Stimulated activated effector memory CD8-positive, alpha-beta T cell treated with anti-CD3 and anti-CD28 coated beads, Interleukin-12 subunit alpha, Interleukin-12 subunit beta, amount 100 ng/mL, for 72 hours (primary cell): ENCODE data around the gene PPP2R3C.
"Not testable (repeated sequence)": the region's sequence is repeated elsewhere in the genome, so short reads cannot be mapped to it uniquely, and the experiment has no call there.

ENCODE experiments used
- ATAC-seq: fragments of 150-1000 bp; cut with Tn5 transposase; 2 replicates; pipeline ENCODE4 v1.10.0; 2021
- DNase-seq, 2 donors: peaks; one replicate each; pipeline ENCODE4 v3.0.0; 2021 to 2022; ENCODE audit warnings: low spot score in 2 of 2
- H3K27ac Mint-ChIP-seq: one replicate; pipeline ENCODE4 v1.8.0; 2022; ENCODE audit warnings: mild to moderate bottlenecking, mixed read lengths
- H3K36me3 Mint-ChIP-seq: one replicate; pipeline ENCODE4 v1.8.0; 2022; ENCODE audit warnings: mild to moderate bottlenecking, mixed read lengths
- H3K4me1 Mint-ChIP-seq: one replicate; pipeline ENCODE4 v1.8.0; 2022; ENCODE audit warnings: mixed read lengths
- H3K4me3 Mint-ChIP-seq: one replicate; pipeline ENCODE4 v1.8.0; 2022; ENCODE audit warnings: mild to moderate bottlenecking, mixed read lengths
- H3K9me3 Mint-ChIP-seq: one replicate; pipeline ENCODE4 v1.8.0; 2022; ENCODE audit warnings: mixed read lengths

The PPP2R3C gene

DNA sequence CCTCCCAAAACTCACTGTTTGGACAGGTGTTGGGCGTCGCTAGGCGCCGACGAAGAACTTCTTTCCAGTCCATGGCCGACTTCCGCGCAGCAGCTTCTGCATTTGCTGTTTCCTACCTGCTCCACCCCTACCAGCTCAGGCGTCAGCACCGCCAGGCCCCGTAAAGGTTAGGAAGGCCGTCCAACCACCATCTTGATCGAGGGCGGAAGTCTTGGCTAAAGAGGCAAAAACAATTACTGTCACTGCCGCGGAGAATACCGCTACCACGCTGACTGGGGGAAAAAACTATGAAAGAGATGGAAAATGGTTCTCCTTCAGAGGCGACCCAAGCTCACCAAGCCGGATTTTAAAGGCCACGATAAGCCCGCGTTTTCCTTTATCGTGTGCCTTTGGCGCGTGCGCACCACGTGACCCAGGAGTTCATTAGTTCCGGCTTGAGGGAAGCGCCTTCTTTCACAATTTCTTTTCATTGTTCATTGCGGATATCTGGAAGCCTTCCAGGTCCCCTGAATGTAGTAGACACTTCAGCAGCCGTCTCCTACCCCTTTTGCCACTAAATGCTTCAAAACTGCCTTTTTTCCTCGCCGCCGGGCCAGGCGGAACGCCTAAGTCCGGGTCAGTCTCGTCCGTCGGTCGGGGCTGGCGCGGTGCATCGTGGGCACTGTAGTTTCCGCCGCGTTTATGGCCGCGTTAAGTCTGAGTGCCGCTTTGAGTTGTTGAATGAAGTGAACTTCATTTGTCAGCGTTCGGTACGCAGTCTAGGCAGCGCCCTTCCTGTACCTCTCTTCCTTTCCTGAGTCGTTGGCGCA is at the start of gene PPP2R3C, which contains the start of gene PRORP:
Gene PPP2R3C (minus strand): TSS at position 104 of the 809 bp plus-strand sequence. CDS start 31 bp downstream, at position 73.
Gene PRORP (plus strand): TSS at position 666 of the 809 bp plus-strand sequence. CDS start 694 bp downstream, outside the sequence.
- peak within 1 kb of the TSS; percentile 86 for H3K4me3 Mint-ChIP-seq
- no peaks in the 10 kb centered on the region for H3K9me3 Mint-ChIP-seq
- peaks cover 62% of the 10 kb centered on the region for H3K4me1 Mint-ChIP-seq
- DNase-seq = peak; percentile 78 to 93
- peak within 1 kb of the TSS; percentile 99 for H3K27ac Mint-ChIP-seq
- peak; percentile 92 for ATAC-seq
- H3K36me3 Mint-ChIP-seq = peaks cover 60% of the 10 kb centered on the region

DNA sequence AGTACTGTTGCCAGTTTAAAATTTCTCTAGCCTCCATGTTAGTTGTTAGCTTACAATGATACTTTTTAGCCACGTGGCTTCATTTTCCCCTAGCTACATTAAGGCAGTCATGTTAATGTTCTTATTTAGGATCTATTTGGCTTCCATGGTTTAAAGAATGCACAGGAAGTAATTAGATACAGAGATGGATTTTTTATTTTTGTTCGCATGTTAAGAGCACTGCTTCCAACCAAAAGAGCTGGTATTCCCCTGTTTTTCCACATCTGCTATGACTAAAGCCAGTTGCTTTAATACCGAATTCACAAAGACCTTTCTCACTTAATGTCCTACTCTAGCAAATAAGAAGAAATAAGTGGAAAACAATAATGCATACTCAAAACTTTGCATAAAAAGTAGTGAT is 45.7 kb upstream of the PPP2R3C start:
- no peak overlapping the region for H3K4me3 Mint-ChIP-seq
- H3K27ac Mint-ChIP-seq = no peak overlapping the region
- H3K4me1 Mint-ChIP-seq = peaks cover 24% of the 10 kb centered on the region
- DNase-seq (no peak), ATAC-seq (no peak)
- peaks cover 5% of the 10 kb centered on the region for H3K36me3 Mint-ChIP-seq
- peaks cover 5% of the 10 kb centered on the region for H3K9me3 Mint-ChIP-seq

DNA sequence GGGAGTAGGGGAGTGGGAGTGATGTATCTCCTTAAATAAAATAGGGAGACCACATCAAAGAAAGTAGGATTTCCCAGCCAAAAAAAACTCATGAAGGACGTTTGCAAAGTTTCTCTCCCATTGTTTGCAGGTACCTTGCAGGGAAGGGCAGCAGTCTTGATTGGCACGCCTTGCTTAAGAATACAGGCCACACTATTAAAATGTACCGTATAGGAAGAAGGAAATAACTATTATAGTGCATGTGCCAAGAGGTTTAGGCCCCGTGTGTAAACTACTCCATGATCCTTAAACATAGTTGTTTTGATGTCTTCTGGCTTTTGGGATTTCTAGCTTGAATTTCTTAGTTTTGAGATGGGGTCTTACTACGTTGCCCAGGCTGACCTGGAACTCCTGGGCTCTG is 43.1 kb upstream of the PPP2R3C start:
- DNase-seq (no peak), ATAC-seq (no peak)
- peaks cover 46% of the 10 kb centered on the region for H3K4me1 Mint-ChIP-seq
- H3K36me3 Mint-ChIP-seq = peaks cover 11% of the 10 kb centered on the region
- no peak overlapping the region for H3K27ac Mint-ChIP-seq
- no peak overlapping the region for H3K4me3 Mint-ChIP-seq
- peaks cover 5% of the 10 kb centered on the region for H3K9me3 Mint-ChIP-seq

DNA sequence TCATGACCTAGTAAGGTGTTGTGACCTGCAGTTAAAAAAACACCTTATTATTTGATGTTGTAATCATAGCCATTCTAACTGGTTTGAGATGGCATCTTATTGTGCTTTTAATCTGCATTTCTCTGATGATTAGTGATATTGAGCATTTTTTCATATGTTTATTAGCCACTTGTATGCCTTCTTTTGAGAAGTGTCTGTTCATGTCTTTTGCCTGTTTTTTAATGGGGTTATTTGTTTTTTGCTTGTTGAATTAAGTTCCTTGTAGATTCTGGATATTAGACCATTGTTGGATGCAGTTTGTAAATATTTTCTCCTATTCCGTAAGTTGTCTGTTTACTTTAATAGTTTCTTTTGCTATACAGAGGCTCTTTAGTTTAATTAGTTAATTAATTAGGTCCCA is 41.6 kb upstream of the PPP2R3C start:
- peaks cover 15% of the 10 kb centered on the region for H3K36me3 Mint-ChIP-seq
- H3K9me3 Mint-ChIP-seq = no peaks in the 10 kb centered on the region
- DNase-seq (no peak), ATAC-seq (no peak)
- H3K4me3 Mint-ChIP-seq = no peak overlapping the region
- peaks cover 48% of the 10 kb centered on the region for H3K4me1 Mint-ChIP-seq
- H3K27ac Mint-ChIP-seq = no peak overlapping the region

DNA sequence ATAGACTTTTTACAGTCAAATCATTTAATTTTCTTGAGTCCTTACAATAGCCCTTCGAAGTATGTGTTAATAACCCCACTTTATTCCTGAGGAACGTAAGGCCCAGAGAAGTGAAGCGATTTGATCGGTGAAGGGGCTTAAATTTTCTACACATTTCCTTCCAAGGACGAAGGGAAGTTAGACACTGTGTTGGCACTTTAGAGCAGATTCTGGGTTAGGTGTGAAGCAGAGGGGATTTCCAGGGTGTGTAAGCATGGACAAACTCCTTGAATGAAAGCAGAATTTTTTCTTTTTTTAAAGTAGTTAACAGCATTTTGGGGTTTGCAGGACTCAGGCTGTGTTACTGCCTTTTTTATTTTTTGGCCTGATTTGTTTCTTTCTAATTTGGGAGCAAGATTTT is 39.4 kb upstream of the PPP2R3C start:
- ATAC-seq = peak; percentile 90
- peaks cover 58% of the 10 kb centered on the region for H3K4me1 Mint-ChIP-seq
- H3K27ac Mint-ChIP-seq = peak overlapping the region; percentile 83

DNA sequence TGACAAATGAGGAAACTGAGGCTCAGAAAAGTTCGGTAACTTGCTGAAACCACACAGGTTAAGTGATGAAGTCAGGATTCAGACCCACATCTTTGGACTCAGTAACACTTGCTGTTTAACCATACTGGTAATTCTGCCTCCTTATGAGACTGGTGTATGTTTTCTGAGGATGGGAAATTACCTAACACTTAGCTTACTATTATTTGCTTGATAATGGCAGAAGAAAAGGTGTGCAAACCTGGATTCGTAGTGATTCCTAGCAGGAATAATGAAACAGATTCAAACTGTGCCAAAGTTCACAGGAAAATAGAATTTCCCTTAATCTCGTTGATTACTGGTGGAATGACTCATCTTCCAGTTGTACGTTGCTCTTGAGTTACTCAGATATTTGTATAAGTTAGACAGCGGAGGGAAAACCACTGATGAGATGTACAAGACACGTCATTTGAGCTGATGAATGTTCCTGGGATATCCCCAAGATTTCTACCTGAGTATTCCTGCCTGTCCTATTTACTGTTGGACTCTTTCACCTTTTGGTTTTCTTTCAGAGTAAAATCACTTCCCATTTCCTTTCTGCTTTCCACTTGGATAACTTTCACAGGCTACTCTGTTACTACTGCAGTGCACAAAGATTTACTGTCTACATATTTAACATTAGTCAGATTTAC is 38.1 kb upstream of the PPP2R3C start:
- ATAC-seq = peak; percentile 92
- H3K9me3 Mint-ChIP-seq = no peaks in the 10 kb centered on the region
- peak overlapping the region; percentile 30 for H3K4me3 Mint-ChIP-seq
- peaks cover 15% of the 10 kb centered on the region for H3K36me3 Mint-ChIP-seq
- peak overlapping the region; percentile 83 for H3K27ac Mint-ChIP-seq
- DNase-seq = no peak
- H3K4me1 Mint-ChIP-seq = peaks cover 58% of the 10 kb centered on the region

More for the DNA sequence above, 39.4 kb upstream of the PPP2R3C start:
- peaks cover 15% of the 10 kb centered on the region for H3K36me3 Mint-ChIP-seq
- no peaks in the 10 kb centered on the region for H3K9me3 Mint-ChIP-seq
- peak; percentile 14 to 57 for DNase-seq
- H3K4me3 Mint-ChIP-seq = peak overlapping the region; percentile 30

DNA sequence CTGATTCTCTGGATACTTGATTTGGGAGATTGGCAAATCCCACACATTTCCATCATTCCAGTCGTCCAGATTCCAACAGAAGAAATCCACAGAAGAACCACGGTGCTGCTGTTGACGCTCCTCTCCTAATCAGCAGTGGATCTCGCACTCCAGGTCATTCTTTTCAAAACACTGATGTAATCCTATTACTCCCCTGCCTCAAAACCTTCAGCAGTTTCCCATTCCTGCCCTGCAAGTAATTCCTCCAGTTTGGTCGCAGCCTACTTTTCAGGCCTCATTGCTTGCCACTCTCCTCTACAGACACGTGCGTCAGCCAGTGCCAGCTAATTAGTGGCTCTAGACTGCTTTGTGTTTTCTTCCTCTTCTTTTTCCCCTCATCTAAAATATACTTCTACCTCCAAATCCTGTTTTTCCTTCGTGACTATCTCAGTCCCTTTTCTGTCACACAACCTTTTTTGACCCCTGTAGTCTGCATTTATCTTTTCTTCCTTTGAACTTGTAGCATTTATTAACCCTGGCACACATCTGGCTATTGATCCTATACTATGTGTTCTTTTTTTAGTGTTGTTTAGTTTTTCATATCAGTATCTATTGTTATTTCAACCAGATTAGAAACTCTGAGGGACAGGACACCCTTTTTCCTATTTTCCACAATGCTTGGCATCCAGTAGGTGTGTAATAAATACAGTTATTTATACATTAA is 37.3 kb upstream of the PPP2R3C start:
- Mint-ChIP-seq H3K9me3 (no peaks in the 10 kb centered on the region), H3K27ac (peak overlapping the region; percentile 83), H3K4me3 (no peak overlapping the region), H3K36me3 (peaks cover 15% of the 10 kb centered on the region), H3K4me1 (peaks cover 63% of the 10 kb centered on the region)
- DNase-seq (no peak), ATAC-seq (no peak)

DNA sequence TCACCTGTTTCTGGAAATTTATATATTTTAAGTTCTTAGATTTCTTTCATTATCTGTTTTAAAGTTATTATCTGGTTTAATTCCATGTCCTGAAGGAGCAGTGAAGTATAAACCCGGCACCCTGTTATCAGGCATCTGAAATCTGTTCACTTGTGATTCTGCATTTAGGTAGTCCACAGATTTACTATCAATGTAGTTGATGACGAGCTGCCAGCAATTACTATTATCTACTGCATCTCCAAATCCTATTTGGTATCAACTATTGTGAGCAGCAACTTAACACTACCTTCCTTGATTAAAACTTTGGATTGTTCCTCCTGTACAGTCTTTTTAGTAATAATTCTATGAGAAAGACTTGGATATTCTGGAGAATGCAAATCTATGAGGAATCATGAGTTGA is 36.7 kb upstream of the PPP2R3C start:
- Mint-ChIP-seq H3K4me3 (no peak overlapping the region), H3K9me3 (no peaks in the 10 kb centered on the region), H3K4me1 (peaks cover 61% of the 10 kb centered on the region), H3K27ac (peak overlapping the region; percentile 12), H3K36me3 (peaks cover 15% of the 10 kb centered on the region)
- ATAC-seq = no peak
- DNase-seq = no peak

DNA sequence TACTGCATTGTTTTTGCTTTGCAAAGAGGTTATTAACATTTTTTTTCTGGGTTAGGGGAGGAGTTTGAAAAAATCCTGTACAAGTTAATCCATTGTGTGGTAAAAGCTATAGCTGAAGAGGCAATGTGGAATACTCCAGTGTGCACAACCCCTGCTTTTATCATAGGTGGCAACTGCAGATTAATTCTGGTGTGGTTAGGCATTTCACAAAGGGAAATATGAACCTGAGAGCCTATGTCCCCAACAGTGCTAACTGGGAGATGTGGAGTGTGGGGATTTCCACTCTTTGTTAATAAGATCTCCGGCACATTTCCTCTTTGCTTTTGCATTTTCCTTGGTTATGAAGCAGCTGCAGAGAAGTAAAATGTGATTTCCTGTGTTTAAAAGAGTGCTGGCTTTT is 34.2 kb upstream of the PPP2R3C start:
- no peak for ATAC-seq
- DNase-seq = no peak

DNA sequence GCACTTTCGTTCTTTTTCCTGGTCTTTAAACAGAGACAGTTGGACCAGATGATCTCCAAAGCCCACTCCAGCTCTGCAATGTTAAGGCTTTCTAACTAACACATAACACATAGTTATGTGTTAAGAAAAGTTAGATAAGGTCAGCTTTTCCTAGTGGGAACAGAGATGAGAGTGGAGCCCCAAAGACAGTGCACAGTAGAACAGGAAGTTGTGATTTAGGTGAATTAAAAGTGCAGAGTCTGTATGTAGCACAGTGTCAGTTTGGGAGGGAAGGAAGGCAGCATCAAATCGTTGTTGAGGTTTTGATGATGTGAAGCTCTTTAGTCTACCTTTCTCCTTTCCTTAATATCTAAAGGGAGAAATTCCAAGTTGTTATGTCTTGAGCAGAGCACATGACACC is 32.2 kb upstream of the PPP2R3C start:
- no peak for DNase-seq
- Mint-ChIP-seq H3K4me3 (no peak overlapping the region), H3K27ac (peak overlapping the region; percentile 82), H3K36me3 (no peaks in the 10 kb centered on the region), H3K9me3 (no peaks in the 10 kb centered on the region), H3K4me1 (peaks cover 37% of the 10 kb centered on the region)
- no peak for ATAC-seq

More for the DNA sequence above, 34.2 kb upstream of the PPP2R3C start:
- peaks cover 15% of the 10 kb centered on the region for H3K36me3 Mint-ChIP-seq
- no peak overlapping the region for H3K4me3 Mint-ChIP-seq
- peak overlapping the region; percentile 77 for H3K27ac Mint-ChIP-seq
- H3K9me3 Mint-ChIP-seq = no peaks in the 10 kb centered on the region
- H3K4me1 Mint-ChIP-seq = peaks cover 50% of the 10 kb centered on the region

DNA sequence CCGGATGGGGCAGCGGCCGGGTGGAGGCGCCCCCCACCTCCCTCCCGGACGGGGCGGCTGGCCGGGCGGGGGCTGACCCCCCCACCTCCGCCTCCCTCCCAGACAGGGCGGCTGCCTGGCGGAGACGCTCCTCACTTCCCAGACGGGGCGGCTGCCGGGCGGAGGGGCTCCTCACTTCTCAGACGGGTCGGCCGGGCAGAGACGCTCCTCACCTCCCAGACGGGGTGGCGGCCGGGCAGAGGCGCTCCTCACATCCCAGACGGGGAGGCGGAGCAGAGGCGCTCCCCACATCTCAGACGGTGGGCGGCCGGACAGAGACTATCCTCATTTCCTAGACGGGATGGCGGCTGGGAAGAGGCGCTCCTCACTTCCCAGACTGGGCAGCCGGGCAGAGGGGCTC is 30.7 kb upstream of the PPP2R3C start:
- not testable (repeated sequence) for H3K36me3 Mint-ChIP-seq, H3K27ac Mint-ChIP-seq, DNase-seq, H3K9me3 Mint-ChIP-seq, H3K4me3 Mint-ChIP-seq, ATAC-seq
- peaks cover 27% of the 10 kb centered on the region for H3K4me1 Mint-ChIP-seq

DNA sequence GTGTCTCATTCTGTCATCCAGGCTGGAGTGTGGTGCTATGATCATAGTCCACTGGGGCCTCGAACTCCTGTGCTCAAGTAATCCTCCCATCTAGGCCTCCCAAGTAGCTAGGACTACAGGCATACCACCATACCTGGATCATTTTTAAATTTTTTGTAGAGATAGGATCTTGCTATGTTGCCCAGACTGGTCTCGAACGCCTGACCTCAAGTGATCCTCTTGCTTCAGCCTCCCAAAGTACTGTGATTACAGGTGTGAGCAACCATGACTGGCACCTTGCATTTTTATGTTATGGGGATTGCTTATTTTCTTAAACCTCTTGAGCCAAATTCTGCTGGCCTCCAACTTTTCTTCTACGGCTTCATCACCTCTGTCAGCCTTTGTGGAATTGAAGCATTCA is 27.4 kb upstream of the PPP2R3C start:
- H3K9me3 Mint-ChIP-seq = no peaks in the 10 kb centered on the region
- peaks cover 15% of the 10 kb centered on the region for H3K4me1 Mint-ChIP-seq
- DNase-seq (no peak), ATAC-seq (no peak)
- H3K36me3 Mint-ChIP-seq = peaks cover 26% of the 10 kb centered on the region
- H3K27ac Mint-ChIP-seq = no peak overlapping the region
- no peak overlapping the region for H3K4me3 Mint-ChIP-seq

DNA sequence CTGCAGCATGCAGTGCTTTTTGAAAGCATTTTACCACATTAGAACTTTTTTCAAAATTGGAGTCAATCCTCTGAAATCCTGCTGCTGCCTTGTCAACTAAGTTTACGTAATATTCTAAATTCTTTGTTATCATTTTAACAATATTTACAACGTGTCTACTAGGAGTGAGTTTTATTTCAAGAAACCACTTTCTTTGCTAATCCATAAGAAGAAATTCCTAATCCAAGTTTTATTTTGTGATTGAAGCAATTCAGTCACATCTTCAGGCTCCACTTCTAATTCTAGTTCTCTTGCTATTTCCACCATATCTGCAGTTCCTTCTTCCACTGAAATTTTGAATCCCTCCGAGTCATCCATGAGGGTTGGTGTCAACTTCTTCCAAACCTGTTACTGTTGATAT is 25.9 kb upstream of the PPP2R3C start:
- H3K4me3 Mint-ChIP-seq = no peak overlapping the region
- peaks cover 30% of the 10 kb centered on the region for H3K36me3 Mint-ChIP-seq
- ATAC-seq = no peak
- DNase-seq = no peak
- no peaks in the 10 kb centered on the region for H3K9me3 Mint-ChIP-seq
- H3K4me1 Mint-ChIP-seq = peaks cover 6% of the 10 kb centered on the region
- no peak overlapping the region for H3K27ac Mint-ChIP-seq

DNA sequence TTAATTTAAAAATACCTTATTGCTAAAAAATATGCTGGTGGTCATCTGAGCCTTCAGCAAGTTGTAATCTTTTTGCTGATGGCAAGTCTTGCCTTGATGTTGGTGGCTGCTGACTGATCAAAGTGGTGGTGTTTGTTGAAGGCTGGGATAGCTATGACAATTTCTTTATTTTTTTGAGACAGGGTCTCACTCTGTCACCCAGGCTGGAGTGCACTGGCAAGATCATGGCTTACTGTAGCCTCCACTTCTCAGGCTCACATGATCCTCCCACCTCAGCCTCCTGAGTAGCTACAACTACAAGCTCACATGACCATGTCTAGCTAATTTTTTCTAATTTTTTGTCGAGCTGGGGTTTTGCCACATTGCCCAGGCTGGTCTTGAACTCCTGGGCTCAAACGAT is 25.4 kb upstream of the PPP2R3C start:
- H3K27ac Mint-ChIP-seq = no peak overlapping the region
- peaks cover 35% of the 10 kb centered on the region for H3K36me3 Mint-ChIP-seq
- DNase-seq (no peak), ATAC-seq (no peak)
- H3K9me3 Mint-ChIP-seq = no peaks in the 10 kb centered on the region
- peaks cover 6% of the 10 kb centered on the region for H3K4me1 Mint-ChIP-seq
- H3K4me3 Mint-ChIP-seq = no peak overlapping the region

DNA sequence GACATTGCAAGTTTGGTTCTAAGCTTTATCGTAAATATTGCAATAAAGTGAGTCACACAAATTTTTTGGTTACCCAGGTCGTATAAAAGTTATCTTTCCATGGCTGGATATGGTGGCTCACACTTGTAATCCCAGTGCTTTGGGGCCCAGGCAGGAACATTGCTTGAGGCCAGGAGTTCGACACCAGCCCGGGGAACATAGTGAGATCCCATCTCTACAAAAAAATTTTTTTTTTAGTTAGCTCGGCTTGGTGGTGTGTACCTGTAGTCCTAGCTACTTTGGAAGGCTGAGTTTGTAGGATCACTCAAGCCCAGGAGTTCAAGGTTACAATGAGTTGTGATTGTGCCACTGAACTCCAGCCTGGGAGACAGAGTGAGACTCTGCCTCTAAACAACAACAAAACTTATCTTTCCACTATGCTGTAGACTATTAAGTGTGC is 24.9 kb upstream of the PPP2R3C start:
- peaks cover 6% of the 10 kb centered on the region for H3K4me1 Mint-ChIP-seq
- DNase-seq = no peak
- no peak for ATAC-seq
- H3K4me3 Mint-ChIP-seq = no peak overlapping the region
- H3K27ac Mint-ChIP-seq = no peak overlapping the region
- H3K36me3 Mint-ChIP-seq = peaks cover 40% of the 10 kb centered on the region
- no peaks in the 10 kb centered on the region for H3K9me3 Mint-ChIP-seq
